Kidney (tissue), 14 donors: ENCODE data around the gene SCN7A. TPM values are rescaled to one million over a fixed set of nuclear protein-coding genes. Genes with fewer than 3 reads are reported as not detected.

Experiments
- DNase-seq, 5 donors: peaks; one replicate each; pipeline ENCODE4 v3.0.0-alpha.2; 2013 to 2020
- FAIRE-seq: peaks from 2 replicates; lab custom pipeline; 2012; peaks lifted over from hg19 to GRCh38; lab: Jason Lieb, UNC
- H3K27ac ChIP-seq, 2 donors: one replicate each; pipeline ENCODE4 v1.7.0; 2013; ENCODE audit warnings: low read depth in 2 of 2, low read length in 2 of 2, inconsistent platforms in 1 of 2
- H3K27me3 ChIP-seq: one replicate; pipeline ENCODE4 v1.7.1; 2013; ENCODE audit warnings: low read length, inconsistent platforms; ENCODE audit not compliant: control insufficient read depth, insufficient read depth
- H3K36me3 ChIP-seq, 3 donors: one replicate each; pipeline versions ENCODE4 v1.7.0 to v1.7.1; 2013; ENCODE audit warnings: low read length in 3 of 3, control low read depth in 1 of 3, inconsistent platforms in 1 of 3; ENCODE audit not compliant: insufficient read depth in 3 of 3, control insufficient read depth in 2 of 3
- H3K4me1 ChIP-seq, 3 donors: one replicate each; pipeline versions ENCODE4 v1.7.0 to v1.7.1; 2013; ENCODE audit warnings: low read length in 3 of 3, inconsistent platforms in 1 of 3, low read depth in 1 of 3; ENCODE audit not compliant: control insufficient read depth in 2 of 3, insufficient read depth in 2 of 3
- H3K4me3 ChIP-seq, 3 donors: one replicate each; pipeline versions ENCODE4 v1.7.0 to v1.8.1; 2013; ENCODE audit warnings: low read length in 3 of 3, control low read depth in 1 of 3, inconsistent platforms in 1 of 3
- H3K9ac ChIP-seq, 3 donors: one replicate each; pipeline versions ENCODE4 v1.7.0 to v1.7.1; 2013; ENCODE audit warnings: low read length in 3 of 3, control low read depth in 1 of 3, inconsistent platforms in 1 of 3
- H3K9me3 ChIP-seq, 3 donors: one replicate each; pipeline versions ENCODE4 v1.7.0 to v1.7.1; 2013; ENCODE audit warnings: low read length in 3 of 3, control low read depth in 1 of 3, inconsistent platforms in 1 of 3; ENCODE audit not compliant: control insufficient read depth in 2 of 3, insufficient read depth in 1 of 3
- intact Hi-C: fragments of 100-400 bp; cut with DNase I; formaldehyde crosslinking; loops from one replicate; pipeline ENCODE4 v1.11.1; 2022
- polyA plus RNA-seq: library from polyadenylated mRNA; stranded (reverse); fragments of 350-450 nt; fragmentation: Illumina TruSeq; extraction: RNeasy Lipid Tissue Mini Kit (QIAGEN cat#74804); gene quantifications from one replicate; pipeline ENCODE4 v1.2.3, GENCODE V29; 2014; ENCODE audit warnings: low read depth, low replicate concordance; ENCODE audit not compliant: insufficient read depth
- total RNA-seq: library from RNA; stranded (reverse); fragmentation: NEBNext Ultra II Directional; extraction: Animal tissue kit (Norgen Biotek cat#: 25700); gene quantifications from one replicate; pipeline ENCODE4 v1.2.1, GENCODE V29; 2021
- TF ChIP-seq, protein P1 (sequence below): IDR thresholded peaks from 3 replicates; pipeline ENCODE4 v1.5.1; 2012; ENCODE audit warnings: mild to moderate bottlenecking, moderate library complexity, borderline replicate concordance; ENCODE audit not compliant: insufficient read depth; ENCODE audit errors: extremely low read depth
- donor health status: control.
- donor health status: control.
- donor health status: control.
- donor health status: control.
- donor health status: control.
- donor health status: DM: yes; HTN: yes; CAD: no.
- donor health status: Normal renal cell carcinoma (clear cell type).

The SCN7A gene
- total and polyA plus RNA-seq, 2 donors from 2014 or later, result 1.9 to 3.6 TPM

DNA sequence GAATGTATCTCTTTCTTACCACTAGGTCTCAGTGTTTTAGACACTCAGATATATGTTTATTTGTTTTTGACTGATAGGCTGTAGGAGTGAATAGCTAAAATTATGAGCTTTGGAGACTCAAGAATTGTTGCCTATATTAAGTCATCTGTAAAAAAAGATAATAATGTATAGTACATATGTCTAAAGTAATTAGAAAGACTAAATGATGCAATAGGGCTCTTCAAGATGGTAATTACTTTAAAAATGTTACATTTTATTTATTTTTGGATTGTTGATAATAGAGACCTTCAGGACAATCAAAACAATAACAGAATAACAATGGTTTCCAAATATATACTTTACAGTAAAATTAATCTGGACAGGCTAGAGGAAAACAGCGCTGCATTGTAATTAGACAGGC, 19.9 kb upstream of the SCN7A start:
- intact Hi-C loops, result no loop called here
- FAIRE-seq (no peak), DNase-seq (no peak)
- no peaks in the 10 kb centered on the region for H3K9me3 ChIP-seq
- no peak overlapping the region for H3K27ac ChIP-seq
- H3K4me3 ChIP-seq, result no peak overlapping the region
- H3K27me3 ChIP-seq, result no peaks in the 10 kb centered on the region
- TF ChIP-seq, protein P1, sequence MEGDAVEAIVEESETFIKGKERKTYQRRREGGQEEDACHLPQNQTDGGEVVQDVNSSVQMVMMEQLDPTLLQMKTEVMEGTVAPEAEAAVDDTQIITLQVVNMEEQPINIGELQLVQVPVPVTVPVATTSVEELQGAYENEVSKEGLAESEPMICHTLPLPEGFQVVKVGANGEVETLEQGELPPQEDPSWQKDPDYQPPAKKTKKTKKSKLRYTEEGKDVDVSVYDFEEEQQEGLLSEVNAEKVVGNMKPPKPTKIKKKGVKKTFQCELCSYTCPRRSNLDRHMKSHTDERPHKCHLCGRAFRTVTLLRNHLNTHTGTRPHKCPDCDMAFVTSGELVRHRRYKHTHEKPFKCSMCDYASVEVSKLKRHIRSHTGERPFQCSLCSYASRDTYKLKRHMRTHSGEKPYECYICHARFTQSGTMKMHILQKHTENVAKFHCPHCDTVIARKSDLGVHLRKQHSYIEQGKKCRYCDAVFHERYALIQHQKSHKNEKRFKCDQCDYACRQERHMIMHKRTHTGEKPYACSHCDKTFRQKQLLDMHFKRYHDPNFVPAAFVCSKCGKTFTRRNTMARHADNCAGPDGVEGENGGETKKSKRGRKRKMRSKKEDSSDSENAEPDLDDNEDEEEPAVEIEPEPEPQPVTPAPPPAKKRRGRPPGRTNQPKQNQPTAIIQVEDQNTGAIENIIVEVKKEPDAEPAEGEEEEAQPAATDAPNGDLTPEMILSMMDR, result no peak
- H3K9ac ChIP-seq, result no peak overlapping the region
- H3K4me1 ChIP-seq, result no peaks in the 10 kb centered on the region
- H3K36me3 ChIP-seq, result no peaks in the 10 kb centered on the region

DNA sequence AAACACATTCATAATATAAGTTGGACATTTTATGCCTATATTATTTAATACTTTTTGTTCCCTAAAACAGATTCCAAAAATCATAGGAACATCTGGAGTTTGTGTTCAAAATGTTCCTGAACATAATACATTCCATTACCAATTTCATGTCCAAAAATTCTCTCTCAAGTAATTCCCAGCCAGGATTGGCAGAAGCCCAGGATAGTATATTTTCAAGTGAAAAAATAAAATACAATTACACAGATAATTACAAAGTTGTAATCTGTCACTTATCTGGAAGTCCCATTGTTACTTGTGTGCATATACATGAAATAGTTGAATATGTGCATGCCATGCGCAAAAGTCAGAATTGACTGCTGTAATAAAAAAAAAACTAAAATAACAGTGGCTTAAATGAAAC, 5.2 kb upstream of the SCN7A start:
- Histone ChIP-seq H3K9ac (no peak overlapping the region), H3K27me3 (no peaks in the 10 kb centered on the region), H3K4me3 (no peak overlapping the region), H3K4me1 (no peaks in the 10 kb centered on the region), H3K27ac (no peak overlapping the region), H3K9me3 (no peaks in the 10 kb centered on the region), H3K36me3 (no peaks in the 10 kb centered on the region)
- TF ChIP-seq, protein P1, result no peak
- FAIRE-seq (no peak), DNase-seq (no peak)
- intact Hi-C loops, result no loop called here

DNA sequence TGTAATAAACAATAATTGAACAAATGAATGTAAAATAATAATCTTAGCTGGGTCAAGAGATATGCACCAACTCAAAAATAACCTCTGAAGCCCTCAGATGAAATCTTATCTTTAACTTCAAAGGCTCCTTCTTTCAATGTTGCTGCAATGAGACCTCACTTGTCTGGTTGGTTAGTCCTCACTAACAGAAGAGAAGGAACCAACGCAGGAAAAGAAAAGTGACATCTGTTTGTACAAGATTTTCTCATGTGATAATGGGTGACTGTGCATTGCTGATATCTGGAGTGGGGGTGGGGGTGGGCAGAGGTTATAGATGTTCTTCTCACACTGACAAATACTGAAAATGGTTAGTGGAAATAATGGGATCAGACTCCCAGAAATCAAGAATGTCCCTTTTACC, 2.6 kb downstream of the SCN7A start:
- Histone ChIP-seq H3K36me3 (no peaks in the 10 kb centered on the region), H3K4me1 (no peaks in the 10 kb centered on the region), H3K27ac (no peak overlapping the region), H3K9ac (no peak overlapping the region), H3K9me3 (no peaks in the 10 kb centered on the region), H3K4me3 (no peak overlapping the region), H3K27me3 (no peaks in the 10 kb centered on the region)
- FAIRE-seq, result no peak
- intact Hi-C loops, result no loop called here
- TF ChIP-seq, protein P1, result no peak
- DNase-seq, result no peak

DNA sequence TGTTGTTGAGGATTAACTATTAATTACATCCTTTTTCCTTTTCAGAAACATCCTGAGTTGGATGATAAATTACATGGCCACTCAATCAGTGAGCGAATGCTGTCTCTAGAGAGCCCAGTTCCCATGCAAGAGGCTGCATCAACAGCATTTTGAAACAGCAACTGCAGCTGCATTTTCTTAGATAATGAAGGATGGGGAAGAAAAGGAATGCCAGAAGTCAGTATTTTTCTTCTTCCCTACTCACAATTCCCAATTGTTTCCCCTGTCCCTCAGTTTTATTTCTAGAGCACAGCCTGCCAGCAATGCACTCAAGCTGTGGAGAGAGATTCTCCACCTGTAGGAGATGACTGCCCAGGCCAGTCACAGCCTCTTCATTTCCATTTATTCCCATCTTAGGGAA, 6.9 kb downstream of the SCN7A start:
- H3K9me3 ChIP-seq, result no peaks in the 10 kb centered on the region
- H3K9ac ChIP-seq, result no peak overlapping the region
- no peak overlapping the region for H3K4me3 ChIP-seq
- TF ChIP-seq, protein P1, result no peak
- no peaks in the 10 kb centered on the region for H3K36me3 ChIP-seq
- no peaks in the 10 kb centered on the region for H3K27me3 ChIP-seq
- H3K27ac ChIP-seq, result no peak overlapping the region
- no peak for DNase-seq
- no peaks in the 10 kb centered on the region for H3K4me1 ChIP-seq
- intact Hi-C loops, result no loop called here
- no peak for FAIRE-seq
